ENCODE data around the gene CACNB1. TPM values are rescaled to one million over a fixed set of nuclear protein-coding genes. Genes with fewer than 3 reads are reported as not detected.

Gene CACNB1
- total RNA-seq, 1 experiment from 2014 or later = 20.0 TPM

DNA sequence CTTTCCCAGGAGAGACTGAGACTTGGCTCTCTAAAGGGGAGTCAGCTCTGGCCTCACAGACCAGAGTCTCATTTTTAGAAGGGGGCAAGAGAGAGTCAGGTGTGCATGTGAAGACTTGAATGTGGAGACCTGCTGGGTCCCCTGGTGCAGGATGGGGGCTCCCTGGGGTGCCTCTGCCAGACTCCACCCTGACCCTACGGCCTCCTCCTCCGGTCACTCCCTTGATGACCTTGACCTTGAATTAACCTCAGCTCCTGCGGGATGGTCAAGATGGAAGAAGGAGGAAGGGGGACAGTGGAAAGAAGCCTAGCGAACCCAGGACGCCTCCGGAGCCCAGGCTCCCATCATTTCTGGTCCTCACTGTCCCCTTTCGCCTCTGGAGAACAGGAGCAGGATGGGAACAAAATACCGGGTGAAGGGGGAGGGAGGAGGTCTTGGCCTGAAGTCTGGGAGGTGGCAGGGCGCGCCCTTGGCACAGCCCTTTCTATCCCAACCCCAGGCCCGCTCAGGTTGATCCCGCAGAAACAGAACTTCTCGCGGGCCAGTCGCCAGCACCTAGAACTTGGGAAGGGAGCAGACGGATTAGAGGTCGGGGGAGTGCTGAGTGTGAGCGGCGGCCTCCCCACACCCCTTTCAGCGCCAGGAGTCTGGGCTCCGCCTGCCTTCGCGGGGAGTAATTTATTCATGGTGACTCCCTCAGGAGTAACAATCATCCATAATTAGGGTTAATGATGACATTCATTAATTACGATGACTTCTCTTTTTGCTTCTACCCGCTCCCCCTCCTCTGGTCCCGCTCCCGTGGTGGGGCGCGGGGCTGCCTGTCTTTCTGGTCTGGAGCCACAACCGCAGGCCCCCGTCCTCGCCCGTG is 26.7 kb upstream of the CACNB1 start:
- Histone ChIP-seq H3K23me2 (ENCODE audit: insufficient read length, low read depth, low read length, poor library complexity, severe bottlenecking) (peaks cover 13% of the 10 kb centered on the region), H4K91ac (ENCODE audit: insufficient read length, low read depth, low read length) (no peak overlapping the region), H3K9me3 (ENCODE audit: control insufficient read depth, low read depth, low read length) (no peaks in the 10 kb centered on the region), H3K4ac (ENCODE audit: low read depth, low read length) (no peak overlapping the region), H3K14ac (ENCODE audit: insufficient read depth, low read length) (no peak overlapping the region; the same call in 1 of the 2 replicates), H2AK5ac (ENCODE audit: insufficient read length, low read length) (no peak overlapping the region), H2BK5ac (ENCODE audit: insufficient read length, low read length) (no peak overlapping the region), H3K79me1 (ENCODE audit: insufficient read depth, low read depth, low read length, poor library complexity, severe bottlenecking) (no peaks in the 10 kb centered on the region), H3K4me2 (ENCODE audit: insufficient read depth, insufficient read length, low read length) (peak overlapping the region; percentile 44), H4K20me1 (ENCODE audit: control insufficient read depth, insufficient read depth, insufficient read length) (no peaks in the 10 kb centered on the region), H4K5ac (ENCODE audit: insufficient read length, low read depth, low read length) (no peak overlapping the region), H3K56ac (ENCODE audit: insufficient read length, low read depth, low read length) (no peak overlapping the region), H3K27ac (ENCODE audit: insufficient read length, low read depth, low read length) (no peak overlapping the region), H2BK20ac (ENCODE audit: low read depth, low read length, poor library complexity, severe bottlenecking) (no peak overlapping the region), H3K23ac (ENCODE audit: insufficient read length, low read depth, low read length) (no peak overlapping the region), H3K18ac (ENCODE audit: insufficient read length, low read depth, low read length) (no peak overlapping the region), H2BK15ac (ENCODE audit: low read depth, low read length) (no peak overlapping the region), H3K4me1 (ENCODE audit: insufficient read depth, low read length) (no peaks in the 10 kb centered on the region), H2BK12ac (ENCODE audit: insufficient read length, low read depth, low read length) (no peak overlapping the region), H3K79me2 (ENCODE audit: insufficient read depth, low read length) (no peaks in the 10 kb centered on the region), H2BK120ac (ENCODE audit: low read depth, low read length, poor library complexity, severe bottlenecking) (no peak overlapping the region), H3K27me3 (ENCODE audit: insufficient read depth, low read length) (peaks cover 17% of the 10 kb centered on the region; the same call in 1 of the 2 replicates), H3K9ac (ENCODE audit: extremely low read depth, insufficient read length, low read length) (no peak overlapping the region), H2AFZ (ENCODE audit: low read length) (no peak overlapping the region), H4K8ac (replicated peaks; ENCODE audit: insufficient read length, low read depth, low read length) (no peak overlapping the region), H3T11ph (ENCODE audit: low read length) (no peak overlapping the region)
- WGBS (ENCODE audit: extremely low coverage, insufficient read length, low lambda C conversion rate) = no CpG with 5 or more reads among the region's 33 CpGs
- TF ChIP-seq, protein P1, sequence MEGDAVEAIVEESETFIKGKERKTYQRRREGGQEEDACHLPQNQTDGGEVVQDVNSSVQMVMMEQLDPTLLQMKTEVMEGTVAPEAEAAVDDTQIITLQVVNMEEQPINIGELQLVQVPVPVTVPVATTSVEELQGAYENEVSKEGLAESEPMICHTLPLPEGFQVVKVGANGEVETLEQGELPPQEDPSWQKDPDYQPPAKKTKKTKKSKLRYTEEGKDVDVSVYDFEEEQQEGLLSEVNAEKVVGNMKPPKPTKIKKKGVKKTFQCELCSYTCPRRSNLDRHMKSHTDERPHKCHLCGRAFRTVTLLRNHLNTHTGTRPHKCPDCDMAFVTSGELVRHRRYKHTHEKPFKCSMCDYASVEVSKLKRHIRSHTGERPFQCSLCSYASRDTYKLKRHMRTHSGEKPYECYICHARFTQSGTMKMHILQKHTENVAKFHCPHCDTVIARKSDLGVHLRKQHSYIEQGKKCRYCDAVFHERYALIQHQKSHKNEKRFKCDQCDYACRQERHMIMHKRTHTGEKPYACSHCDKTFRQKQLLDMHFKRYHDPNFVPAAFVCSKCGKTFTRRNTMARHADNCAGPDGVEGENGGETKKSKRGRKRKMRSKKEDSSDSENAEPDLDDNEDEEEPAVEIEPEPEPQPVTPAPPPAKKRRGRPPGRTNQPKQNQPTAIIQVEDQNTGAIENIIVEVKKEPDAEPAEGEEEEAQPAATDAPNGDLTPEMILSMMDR (conservative IDR thresholded peaks at IDR 0.05) = no peak
- H3K4me1 Mint-ChIP-seq = peaks cover 13 to 21% of the 10 kb centered on the region in 2 experiments
- H3K27me3 Mint-ChIP-seq (ENCODE audit: low read depth) = peaks cover 70% of the 10 kb centered on the region
- H3K9me3 Mint-ChIP-seq = no peaks in the 10 kb centered on the region
- H3K27ac Mint-ChIP-seq = no peak overlapping the region
- no peak for DNase-seq
- no peaks in the 10 kb centered on the region for H3K36me3 Mint-ChIP-seq (ENCODE audit: insufficient read depth in 1 of 3, low read depth in 3 of 3)
- peak overlapping the region; percentile 68 to 93 for H3K4me3 Mint-ChIP-seq

Data from H9 (cell line).